Nephron (organoid): ENCODE measurements around the gene KRTAP12-2.
"Not testable (repeated sequence)": the region's sequence is repeated elsewhere in the genome, so short reads cannot be mapped to it uniquely, and the experiment has no call there.

Experiments used
- H3K27ac Mint-ChIP-seq, 3 experiments: 2 replicates each; pipeline ENCODE4 v1.8.0; 2020; ENCODE audit warnings: mixed read lengths in 3 of 3, mild to moderate bottlenecking in 2 of 3, moderate library complexity in 1 of 3
- H3K27me3 Mint-ChIP-seq: 2 replicates; pipeline ENCODE4 v1.8.0; 2021; ENCODE audit warnings: low read depth, mild to moderate bottlenecking, moderate library complexity, mixed read lengths
- H3K36me3 Mint-ChIP-seq: 2 replicates; pipeline ENCODE4 v1.8.0; 2020; ENCODE audit warnings: low read depth, mixed read lengths
- H3K4me1 Mint-ChIP-seq: 2 replicates; pipeline ENCODE4 v1.8.0; 2020; ENCODE audit warnings: mixed read lengths
- H3K4me3 Mint-ChIP-seq, 3 experiments: 2 replicates each; pipeline ENCODE4 v1.8.0; 2020; ENCODE audit warnings: mild to moderate bottlenecking in 3 of 3, mixed read lengths in 3 of 3, moderate library complexity in 2 of 3
- H3K9me3 Mint-ChIP-seq: 2 replicates; pipeline ENCODE4 v1.8.0; 2020; ENCODE audit warnings: mixed read lengths
- CTCF ChIP-seq, 3 experiments: fragments of 200-600 bp; sonication (generic); IDR thresholded peaks; one replicate each; pipeline ENCODE4 v1.5.0; 2021; ENCODE audit warnings: antibody characterized with exemption in 3 of 3; ENCODE audit not compliant: unreplicated experiment in 3 of 3

The KRTAP12-2 gene

GRCh38 chr21:44681152-44681551 lies 14.4 kb upstream of the KRTAP12-2 start:
- Mint-ChIP-seq H3K4me3 (no peak overlapping the region), H3K36me3 (no peaks in the 10 kb centered on the region), H3K4me1 (no peaks in the 10 kb centered on the region), H3K27ac (no peak overlapping the region), H3K9me3 (no peaks in the 10 kb centered on the region), H3K27me3 (peaks cover 52% of the 10 kb centered on the region)
- TF ChIP-seq CTCF (IDR thresholded peaks at IDR 0.05; ENCODE audit: unreplicated experiment in 3 of 3) = no peak

- H3K4me3 Mint-ChIP-seq = no peak overlapping the region
- TF ChIP-seq CTCF (IDR thresholded peaks at IDR 0.05; ENCODE audit: unreplicated experiment in 3 of 3) = no peak
- peaks cover 20% of the 10 kb centered on the region for H3K9me3 Mint-ChIP-seq
- no peak overlapping the region for H3K27ac Mint-ChIP-seq
- no peaks in the 10 kb centered on the region for H3K4me1 Mint-ChIP-seq
- H3K27me3 Mint-ChIP-seq = peaks cover 37% of the 10 kb centered on the region
- peaks cover 2% of the 10 kb centered on the region for H3K36me3 Mint-ChIP-seq
Observed at GRCh38 chr21:44677881-44678280, 11.2 kb upstream of the KRTAP12-2 start.

- peaks cover 17% of the 10 kb centered on the region for H3K27me3 Mint-ChIP-seq
- no peak overlapping the region for H3K4me3 Mint-ChIP-seq
- no peak for TF ChIP-seq CTCF (IDR thresholded peaks at IDR 0.05; ENCODE audit: unreplicated experiment in 3 of 3)
Observed at GRCh38 chr21:44671911-44672310, 5.2 kb upstream of the KRTAP12-2 start.

GRCh38 chr21:44670642-44671432 lies 4.1 kb upstream of the KRTAP12-2 start:
- peaks cover 17% of the 10 kb centered on the region for H3K27me3 Mint-ChIP-seq
- peaks cover 65% of the 10 kb centered on the region for H3K9me3 Mint-ChIP-seq
- TF ChIP-seq CTCF (IDR thresholded peaks at IDR 0.05; ENCODE audit: unreplicated experiment in 3 of 3) = no peak
- no peak overlapping the region for H3K4me3 Mint-ChIP-seq
- H3K27ac Mint-ChIP-seq = no peak overlapping the region
- peaks cover 10% of the 10 kb centered on the region for H3K36me3 Mint-ChIP-seq
- no peaks in the 10 kb centered on the region for H3K4me1 Mint-ChIP-seq

More at GRCh38 chr21:44671911-44672310, 5.2 kb upstream of the KRTAP12-2 start:
- H3K4me1 Mint-ChIP-seq = no peaks in the 10 kb centered on the region
- H3K27ac Mint-ChIP-seq = no peak overlapping the region
- H3K36me3 Mint-ChIP-seq = peaks cover 10% of the 10 kb centered on the region
- peaks cover 67% of the 10 kb centered on the region for H3K9me3 Mint-ChIP-seq

- no peaks in the 10 kb centered on the region for H3K4me1 Mint-ChIP-seq
- no peak for TF ChIP-seq CTCF (IDR thresholded peaks at IDR 0.05; ENCODE audit: unreplicated experiment in 3 of 3)
- no peak overlapping the region for H3K27ac Mint-ChIP-seq
- no peak overlapping the region for H3K4me3 Mint-ChIP-seq
- H3K27me3 Mint-ChIP-seq = peaks cover 13% of the 10 kb centered on the region
- peaks cover 5% of the 10 kb centered on the region for H3K36me3 Mint-ChIP-seq
- H3K9me3 Mint-ChIP-seq = peaks cover 47% of the 10 kb centered on the region
Observed at GRCh38 chr21:44667612-44668011, 885 bp upstream of the KRTAP12-2 start.

- Mint-ChIP-seq H3K27ac (no peak overlapping the region), H3K9me3 (peaks cover 33% of the 10 kb centered on the region)
- no peak for TF ChIP-seq CTCF (IDR thresholded peaks at IDR 0.05; ENCODE audit: unreplicated experiment in 3 of 3)
Observed at GRCh38 chr21:44664691-44665090, 2.0 kb downstream of the KRTAP12-2 start.

GRCh38 chr21:44661567-44661966 lies 5.2 kb downstream of the KRTAP12-2 start:
- Mint-ChIP-seq H3K27me3 (peaks cover 12% of the 10 kb centered on the region), H3K9me3 (peaks cover 33% of the 10 kb centered on the region)
- not testable (repeated sequence) for H3K27ac Mint-ChIP-seq, H3K4me1 Mint-ChIP-seq, H3K36me3 Mint-ChIP-seq, H3K4me3 Mint-ChIP-seq

More at GRCh38 chr21:44664691-44665090, 2.0 kb downstream of the KRTAP12-2 start:
- Mint-ChIP-seq H3K36me3 (peaks cover 5% of the 10 kb centered on the region), H3K4me3 (no peak overlapping the region), H3K4me1 (no peaks in the 10 kb centered on the region), H3K27me3 (peaks cover 12% of the 10 kb centered on the region)
